H9 (cell line): ENCODE data around the gene NUDT7. TPM values are rescaled to one million over a fixed set of nuclear protein-coding genes. Genes with fewer than 3 reads are reported as not detected.

Source experiments
- DNase-seq: peaks from one replicate; pipeline ENCODE4 v3.0.0-alpha.2; 2017
- H2AFZ ChIP-seq: one replicate; pipeline ENCODE4 v1.6.1; 2013; ENCODE audit warnings: mild to moderate bottlenecking, low read length, control low read depth, moderate library complexity
- H2AK5ac ChIP-seq: 2 replicates; pipeline ENCODE4 v1.6.1; 2013; ENCODE audit warnings: low read length, control low read depth, mixed read lengths; ENCODE audit not compliant: insufficient read length
- H2BK120ac ChIP-seq: one replicate; pipeline ENCODE4 v1.6.1; 2013; ENCODE audit warnings: low read depth, mild to moderate bottlenecking, low read length, control low read depth, inconsistent platforms; ENCODE audit not compliant: poor library complexity, severe bottlenecking
- H2BK12ac ChIP-seq: 2 replicates; pipeline ENCODE4 v1.6.1; 2013; ENCODE audit warnings: low read length, control low read depth, mixed read lengths, low read depth; ENCODE audit not compliant: insufficient read length
- H2BK15ac ChIP-seq: 2 replicates; pipeline ENCODE4 v1.6.1; 2013; ENCODE audit warnings: low read depth, low read length, control low read depth
- H2BK20ac ChIP-seq: one replicate; pipeline ENCODE4 v1.6.1; 2013; ENCODE audit warnings: low read depth, mild to moderate bottlenecking, low read length, control low read depth, inconsistent platforms; ENCODE audit not compliant: poor library complexity, severe bottlenecking
- H2BK5ac ChIP-seq: 2 replicates; pipeline ENCODE4 v1.6.1; 2013; ENCODE audit warnings: low read length, control low read depth, mixed read lengths; ENCODE audit not compliant: insufficient read length
- H3K14ac ChIP-seq: 2 replicates; pipeline ENCODE4 v1.6.1; 2013; ENCODE audit warnings: low read length, control low read depth; ENCODE audit not compliant: insufficient read depth
- H3K18ac ChIP-seq: 2 replicates; pipeline ENCODE4 v1.6.1; 2013; ENCODE audit warnings: low read depth, mild to moderate bottlenecking, mixed read lengths, low read length, control low read depth; ENCODE audit not compliant: insufficient read length
- H3K23ac ChIP-seq: 2 replicates; pipeline ENCODE4 v1.6.1; 2013; ENCODE audit warnings: low read length, control low read depth, mixed read lengths, low read depth; ENCODE audit not compliant: insufficient read length
- H3K23me2 ChIP-seq: 2 replicates; pipeline ENCODE4 v1.6.1; 2013; ENCODE audit warnings: low read depth, mild to moderate bottlenecking, mixed read lengths, low read length, control low read depth; ENCODE audit not compliant: insufficient read length, poor library complexity, severe bottlenecking
- H3K27ac ChIP-seq: 2 replicates; pipeline ENCODE4 v1.5.1; 2013; ENCODE audit warnings: low read length, control low read depth, mixed read lengths, low read depth; ENCODE audit not compliant: insufficient read length
- H3K27me3 ChIP-seq: 2 replicates; pipeline ENCODE4 v1.6.1; 2013; ENCODE audit warnings: low read length, control low read depth, inconsistent platforms; ENCODE audit not compliant: insufficient read depth
- H3K4ac ChIP-seq: 2 replicates; pipeline ENCODE4 v1.6.1; 2013; ENCODE audit warnings: low read depth, mild to moderate bottlenecking, control low read depth, inconsistent platforms, low read length, moderate library complexity
- H3K4me1 ChIP-seq: 2 replicates; pipeline ENCODE4 v1.6.1; 2013; ENCODE audit warnings: low read length, control low read depth, inconsistent platforms; ENCODE audit not compliant: insufficient read depth
- H3K4me2 ChIP-seq: 2 replicates; pipeline ENCODE4 v1.6.1; 2013; ENCODE audit warnings: low read length, control low read depth, mixed read lengths; ENCODE audit not compliant: insufficient read length, insufficient read depth
- H3K56ac ChIP-seq: 2 replicates; pipeline ENCODE4 v1.6.1; 2013; ENCODE audit warnings: low read depth, mild to moderate bottlenecking, mixed read lengths, low read length, control low read depth; ENCODE audit not compliant: insufficient read length
- H3K79me1 ChIP-seq: 2 replicates; pipeline ENCODE4 v1.6.1; 2013; ENCODE audit warnings: low read depth, mild to moderate bottlenecking, moderate library complexity, low read length, control low read depth, inconsistent platforms; ENCODE audit not compliant: insufficient read depth, poor library complexity, severe bottlenecking
- H3K79me2 ChIP-seq: 2 replicates; pipeline ENCODE4 v1.6.1; 2013; ENCODE audit warnings: low read length, control low read depth, inconsistent platforms; ENCODE audit not compliant: insufficient read depth
- H3K9ac ChIP-seq: 2 replicates; pipeline ENCODE4 v1.6.1; 2013; ENCODE audit warnings: low read length, control low read depth, mixed read lengths; ENCODE audit not compliant: insufficient read length; ENCODE audit errors: extremely low read depth
- H3K9me3 ChIP-seq: one replicate; pipeline ENCODE4 v1.6.1; 2013; ENCODE audit warnings: low read depth, low read length, inconsistent platforms; ENCODE audit not compliant: control insufficient read depth
- H3T11ph ChIP-seq: one replicate; pipeline ENCODE4 v1.6.1; 2013; ENCODE audit warnings: mild to moderate bottlenecking, low read length, control low read depth, inconsistent platforms
- H4K20me1 ChIP-seq: one replicate; pipeline ENCODE4 v1.6.1; 2013; ENCODE audit not compliant: control insufficient read depth, insufficient read length, insufficient read depth
- H4K5ac ChIP-seq: 2 replicates; pipeline ENCODE4 v1.6.1; 2013; ENCODE audit warnings: low read depth, mild to moderate bottlenecking, mixed read lengths, low read length, control low read depth; ENCODE audit not compliant: insufficient read length
- H4K8ac ChIP-seq: replicated peaks from 2 replicates; pipeline ENCODE4 v1.6.1; 2013; ENCODE audit warnings: low read length, control low read depth, mixed read lengths, low read depth; ENCODE audit not compliant: insufficient read length
- H4K91ac ChIP-seq: 2 replicates; pipeline ENCODE4 v1.6.1; 2013; ENCODE audit warnings: low read depth, mild to moderate bottlenecking, moderate library complexity, mixed read lengths, low read length, control low read depth; ENCODE audit not compliant: insufficient read length
- H3K27ac Mint-ChIP-seq, 3 experiments: 2 replicates in 2 of 3; 3 replicates in 1 of 3; pipeline ENCODE4 v1.8.0; 2020 to 2021; ENCODE audit warnings: mixed read lengths in 3 of 3, mild to moderate bottlenecking in 1 of 3, moderate library complexity in 1 of 3
- H3K27me3 Mint-ChIP-seq: 2 replicates; pipeline ENCODE4 v1.8.0; 2021; ENCODE audit warnings: low read depth, mild to moderate bottlenecking, moderate library complexity, mixed read lengths
- H3K36me3 Mint-ChIP-seq, 3 experiments: 2 replicates in 2 of 3; 3 replicates in 1 of 3; pipeline ENCODE4 v1.8.0; 2020 to 2021; ENCODE audit warnings: low read depth in 3 of 3, mixed read lengths in 3 of 3; ENCODE audit not compliant: insufficient read depth in 1 of 3
- H3K4me1 Mint-ChIP-seq, 2 experiments: 2 replicates each; pipeline ENCODE4 v1.8.0; 2020; ENCODE audit warnings: mixed read lengths in 2 of 2
- H3K4me3 Mint-ChIP-seq, 2 experiments: 2 replicates in 1 of 2; 3 replicates in 1 of 2; pipeline ENCODE4 v1.8.0; 2020 to 2021; ENCODE audit warnings: mild to moderate bottlenecking in 2 of 2, mixed read lengths in 2 of 2, moderate library complexity in 1 of 2
- H3K9me3 Mint-ChIP-seq, 2 experiments: 2 replicates in 1 of 2; 3 replicates in 1 of 2; pipeline ENCODE4 v1.8.0; 2020; ENCODE audit warnings: mild to moderate bottlenecking in 2 of 2, mixed read lengths in 2 of 2, moderate library complexity in 1 of 2
- CTCF ChIP-seq: fragments of 200-600 bp; sonication (generic); conservative IDR thresholded peaks from 3 replicates; pipeline ENCODE4 v1.8.0; 2021; ENCODE audit warnings: antibody characterized with exemption, mild to moderate bottlenecking
- WGBS: extraction: QIAGEN DNeasy Blood & Tissue Kit; methylation state at CpG from one replicate; pipeline ENCODE4 v1.1.7; 2013; ENCODE audit warnings: missing lambda C conversion rate, low lambda C conversion rate, mixed read lengths; ENCODE audit not compliant: insufficient read length; ENCODE audit errors: extremely low coverage; 5-methylcytosine and 5-hydroxymethylcytosine counted together
- total RNA-seq: library from RNA; stranded (reverse); gene quantifications from 2 replicates; pipeline ENCODE4 v1.2.1, GENCODE V29; 2021

The NUDT7 gene
- total RNA-seq, 1 experiment from 2014 or later, result 6.8 TPM

- no CpG with 5 or more reads among the region's 11 CpGs for WGBS
- peaks cover 0 to 2% (median 0%) of the 10 kb centered on the region in 3 experiments; a peak in 3 of 7 replicates for H3K36me3 Mint-ChIP-seq
- H3K4me3 Mint-ChIP-seq, result peak overlapping the region; percentile 93 to 96
- H4K20me1 ChIP-seq, result no peaks in the 10 kb centered on the region
- H2AFZ ChIP-seq, result no peak overlapping the region
- no peak for DNase-seq
- no peak overlapping the region for H2BK5ac ChIP-seq
- H3K27me3 ChIP-seq, result peaks cover 10% of the 10 kb centered on the region; the same call in 1 of the 2 replicates
- H3K4me2 ChIP-seq, result peak overlapping the region; percentile 99
- no peak overlapping the region for H3T11ph ChIP-seq
- no peak overlapping the region for H2BK12ac ChIP-seq
- H3K4ac ChIP-seq, result no peak overlapping the region
- H3K27me3 Mint-ChIP-seq, result peaks cover 52% of the 10 kb centered on the region
- no peak overlapping the region for H2BK15ac ChIP-seq
- H3K9me3 Mint-ChIP-seq, result no peaks in the 10 kb centered on the region
- H4K5ac ChIP-seq, result no peak overlapping the region
- no peaks in the 10 kb centered on the region for H3K9me3 ChIP-seq
- H3K14ac ChIP-seq, result no peak overlapping the region
- no peak overlapping the region for H3K27ac ChIP-seq
- H3K18ac ChIP-seq, result no peak overlapping the region
- no peak overlapping the region for H2BK120ac ChIP-seq
- peaks cover 26 to 32% of the 10 kb centered on the region in 2 experiments for H3K4me1 Mint-ChIP-seq
- TF ChIP-seq CTCF, result no peak
- no peak overlapping the region for H3K23ac ChIP-seq
- H3K27ac Mint-ChIP-seq, result no peak overlapping the region
- no peak overlapping the region for H2BK20ac ChIP-seq
- H3K23me2 ChIP-seq, result peaks cover 21% of the 10 kb centered on the region
- H4K91ac ChIP-seq, result no peak overlapping the region
- no peaks in the 10 kb centered on the region; the same call in 1 of the 2 replicates for H3K4me1 ChIP-seq
- no peak overlapping the region for H3K56ac ChIP-seq
- peaks cover 4% of the 10 kb centered on the region; the same call in 1 of the 2 replicates for H3K79me2 ChIP-seq
- no peak overlapping the region for H3K9ac ChIP-seq
- no peak overlapping the region for H4K8ac ChIP-seq
- no peaks in the 10 kb centered on the region for H3K79me1 ChIP-seq
- no peak overlapping the region for H2AK5ac ChIP-seq
Measured at GRCh38 chr16:77790009-77790372, 67.7 kb downstream of the NUDT7 start.
